HG02588 (cell line): ENCODE results near the gene L1CAM.

Source experiments
- ATAC-seq: cut with Tn5 transposase; IDR thresholded peaks from one replicate; pipeline ENCODE4 v1.9.1; 2021; ENCODE audit warnings: mild to moderate bottlenecking, moderate library complexity; ENCODE audit not compliant: unreplicated experiment

L1CAM gene

GRCh38 chrX:153903991-153904957 lies 18.3 kb upstream of the L1CAM start, which contains the start of gene AVPR2:
Gene AVPR2, plus strand, starts transcription at chrX:153904673. Its CDS starts 473 bp downstream, at chrX:153905146.
- ATAC-seq, result no peak

DNA sequence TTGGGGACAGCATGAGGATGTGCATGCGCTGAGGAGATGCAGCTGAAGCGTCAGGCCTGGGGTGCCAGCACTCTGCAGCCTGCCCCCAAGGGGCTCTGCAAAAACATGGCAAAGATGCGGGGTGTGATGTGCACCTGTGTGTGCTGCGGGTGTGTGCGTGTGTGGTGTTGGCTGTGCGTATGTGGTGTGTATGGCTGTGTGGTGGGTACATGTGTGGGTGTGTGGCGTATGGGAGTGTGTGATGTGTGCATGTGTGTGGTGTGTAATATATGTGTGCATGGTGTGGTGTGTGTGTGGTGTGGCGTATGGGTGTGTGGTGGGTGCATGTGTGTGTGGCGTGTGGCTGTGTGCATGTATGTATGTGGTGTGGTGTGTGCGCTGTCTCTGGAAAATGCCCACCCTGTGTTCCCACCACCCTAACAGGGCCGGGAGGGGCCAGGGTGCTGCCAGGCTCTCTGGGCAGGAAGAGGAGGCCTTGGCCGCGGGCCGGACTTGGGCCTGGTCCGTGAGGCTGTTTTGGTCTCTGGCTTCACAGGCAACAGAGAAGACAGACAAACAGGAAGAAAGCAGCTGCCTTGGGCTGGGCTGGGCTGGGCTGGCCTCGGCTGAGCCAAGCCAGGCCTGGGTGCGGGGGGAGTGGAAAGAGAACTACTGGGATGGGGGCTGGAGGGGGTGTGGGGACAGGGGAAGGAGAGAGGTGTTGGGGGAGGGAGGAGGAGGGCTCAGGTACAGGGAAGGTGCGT lies 17.4 kb upstream of the L1CAM start:
- no peak for ATAC-seq

DNA sequence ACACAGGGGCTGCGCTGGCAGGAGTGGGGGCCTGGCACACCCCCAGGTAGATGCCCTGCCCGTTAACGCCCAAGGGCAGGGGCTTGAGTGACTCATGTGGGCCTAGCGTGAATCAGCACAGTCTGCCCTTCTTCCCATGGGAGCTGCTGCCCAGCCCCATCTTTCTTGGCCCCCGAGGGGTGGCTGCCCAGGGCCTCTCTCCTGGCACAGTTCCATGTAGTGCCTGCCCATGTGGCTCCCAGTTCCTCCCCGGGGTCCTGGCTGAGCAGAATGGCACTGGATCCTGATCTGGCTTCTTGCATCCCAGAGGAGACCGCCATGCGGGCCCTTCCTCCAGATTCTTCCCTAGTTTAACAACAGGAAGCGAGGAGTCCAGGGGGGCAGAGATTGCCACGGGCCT lies 16.4 kb upstream of the L1CAM start:
- ATAC-seq, result no peak

- ATAC-seq, result no peak
Measured at GRCh38 chrX:153901753-153902140, 15.8 kb upstream of the L1CAM start.

- ATAC-seq, result no peak
Measured at GRCh38 chrX:153900831-153901752, 15.1 kb upstream of the L1CAM start.

DNA sequence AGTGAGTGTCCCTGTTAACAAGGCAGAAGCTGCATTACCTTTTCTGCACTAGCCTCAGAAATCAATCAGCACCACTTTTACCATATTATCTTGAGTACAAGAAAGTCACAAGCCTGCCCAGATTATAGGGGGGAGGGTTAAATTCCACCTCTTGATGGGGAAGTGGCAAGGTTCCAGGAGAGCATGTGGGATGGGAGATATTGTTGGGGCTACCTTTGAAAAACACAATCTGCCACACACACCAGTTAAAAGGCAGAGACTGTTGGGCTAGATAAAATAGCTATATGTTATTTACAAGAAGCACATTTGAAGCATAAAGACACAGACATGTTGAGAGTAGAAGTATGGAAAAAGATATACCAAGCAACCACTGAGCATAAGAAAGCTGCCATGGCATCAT lies 11.9 kb upstream of the L1CAM start:
- no peak for ATAC-seq

GRCh38 chrX:153889123-153889522 lies 3.1 kb upstream of the L1CAM start:
- no peak for ATAC-seq

- no peak for ATAC-seq
Measured at GRCh38 chrX:153888344-153888743, 2.4 kb upstream of the L1CAM start.

DNA sequence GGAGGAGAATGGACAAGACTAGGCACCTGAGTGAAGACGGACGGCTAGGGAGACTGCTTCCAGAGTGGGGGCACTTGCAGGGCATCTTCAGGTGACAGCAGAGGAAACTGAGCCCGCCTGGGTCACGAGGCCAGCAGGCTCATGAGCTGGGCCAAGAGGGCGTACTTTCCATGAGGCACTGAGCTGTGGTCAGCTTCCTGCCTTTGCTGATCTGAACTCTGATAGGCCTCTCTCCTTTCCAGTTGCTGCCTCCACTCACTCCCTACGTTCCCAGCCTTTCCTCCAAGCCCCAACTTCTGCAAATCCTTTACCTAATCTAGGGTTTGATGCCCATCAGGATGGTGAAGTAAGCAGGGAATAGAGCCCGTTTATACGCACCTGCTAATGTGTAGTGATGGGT lies 1.4 kb upstream of the L1CAM start:
- ATAC-seq, result no peak

DNA sequence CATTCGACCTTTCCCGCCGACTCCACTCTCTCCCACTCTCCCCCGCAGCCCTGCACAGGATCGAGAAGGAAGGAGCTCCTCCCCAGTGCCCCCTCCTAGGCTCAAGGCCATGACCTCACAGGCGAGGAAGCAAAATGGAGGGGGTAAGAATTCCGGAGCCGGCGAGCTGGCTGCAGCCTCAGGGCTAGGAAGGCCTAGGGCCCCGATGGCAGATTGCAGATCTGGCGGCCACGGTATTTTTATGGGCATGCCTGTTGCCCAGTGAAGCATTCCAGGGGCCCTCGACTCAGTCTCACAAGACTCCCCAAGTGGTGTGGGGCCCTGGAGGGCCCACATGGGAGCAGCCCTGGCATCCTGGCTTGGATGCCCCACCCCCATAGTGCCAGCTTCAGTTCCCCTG lies 942 bp upstream of the L1CAM start:
- no peak for ATAC-seq

DNA sequence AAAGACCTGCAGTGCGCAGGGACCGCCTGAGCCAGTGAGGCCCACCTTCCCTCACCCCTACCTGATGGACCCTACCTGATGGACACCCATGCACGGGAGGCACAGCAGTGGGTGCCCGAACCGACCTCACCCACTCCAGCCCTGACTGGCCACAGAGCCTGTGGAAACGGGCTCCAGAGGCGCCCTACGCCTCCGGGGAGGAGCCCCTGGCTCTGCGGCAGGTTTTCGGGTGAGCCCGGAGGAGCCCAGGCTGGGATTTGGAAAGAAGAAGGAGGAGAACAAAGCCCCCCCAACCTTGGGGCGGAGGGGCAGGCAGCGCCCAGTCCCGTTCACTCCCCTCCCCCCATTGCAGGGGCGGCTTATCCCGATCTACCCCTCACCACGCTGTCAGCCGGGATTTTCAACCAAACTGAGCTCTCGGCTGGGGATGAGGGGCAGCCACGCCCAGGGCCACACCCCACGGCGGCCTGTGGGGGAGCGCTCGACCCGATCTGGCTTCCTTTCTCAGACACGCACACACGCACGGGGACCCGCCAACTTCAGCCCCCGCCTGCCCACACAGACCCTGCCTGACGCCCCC lies 675 bp downstream of the L1CAM start:
- no peak for ATAC-seq

GRCh38 chrX:153884590-153884989 lies 1.4 kb downstream of the L1CAM start:
- ATAC-seq, result no peak

- ATAC-seq, result no peak
Measured at GRCh38 chrX:153884136-153884535, 1.8 kb downstream of the L1CAM start.

GRCh38 chrX:153883163-153883843 lies 2.7 kb downstream of the L1CAM start:
- no peak for ATAC-seq

DNA sequence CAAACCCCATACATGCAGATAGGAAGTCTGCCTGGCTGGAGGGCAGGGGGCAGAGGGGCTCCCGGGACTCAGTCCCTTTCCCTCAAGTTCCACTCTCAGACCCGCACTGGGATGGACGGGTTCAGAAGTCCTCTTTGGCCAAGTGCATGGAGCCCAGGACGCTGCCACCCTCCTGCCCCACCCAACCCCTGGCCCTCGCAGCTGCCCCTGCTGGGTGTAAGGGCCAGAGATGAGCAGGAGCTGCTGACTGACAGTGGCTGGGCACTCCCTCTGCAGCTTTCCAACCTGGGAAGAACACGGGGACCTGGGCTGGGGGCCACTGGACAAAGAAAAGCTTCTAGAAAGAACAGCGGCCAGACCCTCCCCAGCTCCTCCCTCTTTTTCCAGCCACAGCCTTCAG lies 3.4 kb downstream of the L1CAM start:
- no peak for ATAC-seq

- ATAC-seq, result no peak
Measured at GRCh38 chrX:153882086-153882498, 3.9 kb downstream of the L1CAM start.

DNA sequence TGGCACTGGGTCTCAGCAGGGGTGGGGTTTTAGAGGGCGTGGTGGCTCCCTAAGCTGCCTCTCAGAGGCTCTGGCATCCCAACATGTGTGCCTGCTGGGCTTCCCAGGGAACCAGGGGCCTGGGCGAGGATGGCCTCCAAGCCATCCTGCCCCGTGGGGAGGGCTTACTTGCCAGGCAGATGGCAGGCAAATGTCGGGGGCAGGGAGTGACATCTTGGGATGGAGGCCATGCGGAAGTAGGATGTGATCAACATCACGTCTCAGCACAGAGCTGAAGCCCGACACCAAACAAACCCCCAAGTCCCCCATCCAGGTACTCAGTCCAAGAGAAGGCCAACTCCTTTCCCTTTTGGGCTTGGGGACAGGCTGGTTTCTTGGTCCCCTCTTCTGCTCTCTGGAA lies 4.7 kb downstream of the L1CAM start:
- ATAC-seq, result no peak

DNA sequence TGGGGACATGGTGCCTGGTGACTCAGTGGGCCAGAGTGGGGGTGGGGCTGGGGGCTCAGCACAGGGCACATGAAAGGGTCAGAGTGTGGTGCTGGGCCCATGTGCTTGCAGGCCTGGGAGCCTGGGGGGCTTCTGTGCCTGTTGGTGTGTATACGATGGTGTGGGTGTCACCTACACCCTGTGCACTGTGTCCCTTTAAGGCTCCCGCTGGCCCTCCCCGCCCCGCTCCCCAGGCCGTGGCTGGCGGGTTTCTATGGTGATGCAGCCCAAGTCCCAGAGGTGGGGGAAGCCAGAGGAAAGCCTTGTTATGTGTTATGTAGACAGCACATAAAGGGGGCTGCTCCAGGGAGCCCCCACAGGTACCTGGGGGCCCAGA lies 5.5 kb downstream of the L1CAM start:
- no peak for ATAC-seq

GRCh38 chrX:153879741-153880439 lies 6.1 kb downstream of the L1CAM start:
- ATAC-seq, result no peak
